Upper lobe of right lung (tissue), 1 donor: ENCODE data around the gene CTSS. TPM values are rescaled to one million over a fixed set of nuclear protein-coding genes. Genes with fewer than 3 reads are reported as not detected.

Experiments
- ATAC-seq: fragments of 200-7000 bp; cut with Tn5 transposase; one replicate; pipeline ENCODE4 v1.9.1; 2020; ENCODE audit warnings: mild to moderate bottlenecking, moderate library complexity
- DNase-seq: peaks from one replicate; pipeline ENCODE4 v3.0.0-alpha.2; 2020
- H3K27ac ChIP-seq: fragments of 200-600 bp; one replicate; pipeline ENCODE4 v1.8.0; 2022
- H3K27me3 ChIP-seq: fragments of 200-600 bp; one replicate; pipeline ENCODE4 v1.8.0; 2022; ENCODE audit warnings: mild to moderate bottlenecking
- H3K36me3 ChIP-seq: fragments of 200-600 bp; one replicate; pipeline ENCODE4 v1.8.0; 2022
- H3K4me1 ChIP-seq: fragments of 200-600 bp; one replicate; pipeline ENCODE4 v1.8.0; 2022
- H3K4me3 ChIP-seq: fragments of 200-600 bp; one replicate; pipeline ENCODE4 v1.8.0; 2022; ENCODE audit warnings: mild to moderate bottlenecking
- H3K9me3 ChIP-seq: fragments of 200-600 bp; one replicate; pipeline ENCODE4 v1.8.0; 2022
- CTCF ChIP-seq: fragments of 200-600 bp; IDR thresholded peaks from one replicate; pipeline ENCODE4 v1.8.0; 2022; ENCODE audit warnings: antibody characterized with exemption
- intact Hi-C: fragments of 100-400 bp; cut with DNase I; formaldehyde crosslinking; loops from one replicate; pipeline ENCODE4 v1.11.0; 2022
- total RNA-seq: library from RNA; stranded (reverse); fragmentation: NEBNext Ultra II Directional; extraction: Animal tissue kit (Norgen Biotek cat#: 25700); gene quantifications from one replicate; pipeline ENCODE4 v1.2.1, GENCODE V29; 2021
- donor health status: DM: no; HTN: yes; CAD: no; lungs with severe emphysema.

Gene CTSS
- total RNA-seq, 1 donor from 2014 or later = 533 TPM

DNA sequence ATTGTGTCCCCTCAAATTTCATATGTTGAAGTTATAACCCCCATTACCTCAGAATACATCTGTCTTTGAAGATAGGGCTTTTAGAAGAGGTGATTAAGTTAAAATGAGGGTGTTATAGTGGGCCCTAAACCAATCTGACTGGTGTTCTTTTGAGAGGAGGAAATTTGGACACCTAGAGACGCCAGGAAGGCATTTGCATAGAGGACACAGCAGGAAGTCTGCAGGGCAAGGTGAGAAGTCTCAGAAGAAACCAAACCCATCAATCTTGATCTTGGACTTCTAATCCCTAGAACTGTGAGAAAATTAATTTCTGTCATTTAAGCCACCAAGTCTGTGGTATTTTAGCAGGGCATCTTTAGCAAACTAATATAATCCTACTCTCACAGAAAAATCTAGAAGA, 81.7 kb downstream of the CTSS start:
- Histone ChIP-seq H3K4me1 (peaks cover 3% of the 10 kb centered on the region), H3K4me3 (no peak overlapping the region), H3K27ac (no peak overlapping the region), H3K27me3 (no peaks in the 10 kb centered on the region), H3K36me3 (peaks cover 38% of the 10 kb centered on the region), H3K9me3 (no peaks in the 10 kb centered on the region)
- no peak for TF ChIP-seq CTCF
- intact Hi-C loops = no loop called here
- no peak for ATAC-seq
- DNase-seq = no peak

Other genes with a start within 250 kb of the CTSS start
- 99.2 TPM for gene ADAMTSL4, start 216.4 kb downstream of the CTSS start, total RNA-seq
- gene MCL1, start 186.2 kb downstream of the CTSS start, total RNA-seq = 325 TPM
- 188 TPM for gene ENSA, start 136.2 kb downstream of the CTSS start, total RNA-seq
- 32.2 TPM for gene GOLPH3L, start 68.6 kb downstream of the CTSS start, total RNA-seq
- 1.2 TPM for gene HORMAD1, start 44.9 kb downstream of the CTSS start, total RNA-seq
- 35.5 TPM for gene CTSK, start 42.5 kb upstream of the CTSS start, total RNA-seq
- gene ARNT, start 110.8 kb upstream of the CTSS start, total RNA-seq = 53.8 TPM
- gene CTXND2, start 121.4 kb upstream of the CTSS start, total RNA-seq = not detected
- 45.8 TPM for gene SETDB1, start 160.6 kb upstream of the CTSS start, total RNA-seq
- 354 TPM for gene CERS2, start 209.1 kb upstream of the CTSS start, total RNA-seq
- gene ANXA9, start 216.5 kb upstream of the CTSS start, total RNA-seq = 1.2 TPM
- gene MINDY1, start 241.1 kb upstream of the CTSS start, total RNA-seq = 26.5 TPM
- gene PRUNE1, start 242.7 kb upstream of the CTSS start, total RNA-seq = 18.3 TPM